Uterus (tissue), 2 donors: ENCODE measurements around the gene ARID3B.

Experiments
- POLR2A ChIP-seq, 2 donors: fragments of 450-650 bp; IDR thresholded peaks; one replicate each; pipeline ENCODE4 v1.6.1; 2016; ENCODE audit warnings: antibody characterized with exemption in 2 of 2, mild to moderate bottlenecking in 1 of 2, moderate library complexity in 1 of 2
- TF ChIP-seq, protein P1 (sequence below), 4 experiments: fragments of 200-600 bp in 2 of 4; fragments of 450-650 bp in 2 of 4; sonication (generic) in 2 of 4; IDR thresholded peaks; one replicate each; pipeline ENCODE4 v1.5.1; 2016 to 2019; ENCODE audit warnings: antibody characterized with exemption in 4 of 4, mild to moderate bottlenecking in 2 of 4, moderate library complexity in 1 of 4

DNA sequence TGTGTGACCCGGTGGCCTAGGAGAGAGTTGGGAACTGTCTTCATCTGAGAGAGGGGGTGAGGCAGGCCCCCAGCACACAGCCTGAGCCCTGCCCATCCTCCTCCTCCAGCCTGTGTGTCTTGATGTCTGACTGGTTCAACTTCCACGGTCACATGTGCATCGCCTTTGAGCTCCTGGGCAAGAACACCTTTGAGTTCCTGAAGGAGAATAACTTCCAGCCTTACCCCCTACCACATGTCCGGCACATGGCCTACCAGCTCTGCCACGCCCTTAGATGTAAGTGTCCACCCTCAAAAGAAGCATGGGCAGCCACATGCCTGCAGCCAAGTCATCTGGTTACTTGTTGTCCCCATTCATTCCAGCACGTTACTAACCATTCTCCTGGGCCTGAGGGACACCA, 84.7 kb downstream of the ARID3B start:
- TF ChIP-seq POLR2A (IDR thresholded peaks at IDR 0.05): no peak
- TF ChIP-seq, protein P1, sequence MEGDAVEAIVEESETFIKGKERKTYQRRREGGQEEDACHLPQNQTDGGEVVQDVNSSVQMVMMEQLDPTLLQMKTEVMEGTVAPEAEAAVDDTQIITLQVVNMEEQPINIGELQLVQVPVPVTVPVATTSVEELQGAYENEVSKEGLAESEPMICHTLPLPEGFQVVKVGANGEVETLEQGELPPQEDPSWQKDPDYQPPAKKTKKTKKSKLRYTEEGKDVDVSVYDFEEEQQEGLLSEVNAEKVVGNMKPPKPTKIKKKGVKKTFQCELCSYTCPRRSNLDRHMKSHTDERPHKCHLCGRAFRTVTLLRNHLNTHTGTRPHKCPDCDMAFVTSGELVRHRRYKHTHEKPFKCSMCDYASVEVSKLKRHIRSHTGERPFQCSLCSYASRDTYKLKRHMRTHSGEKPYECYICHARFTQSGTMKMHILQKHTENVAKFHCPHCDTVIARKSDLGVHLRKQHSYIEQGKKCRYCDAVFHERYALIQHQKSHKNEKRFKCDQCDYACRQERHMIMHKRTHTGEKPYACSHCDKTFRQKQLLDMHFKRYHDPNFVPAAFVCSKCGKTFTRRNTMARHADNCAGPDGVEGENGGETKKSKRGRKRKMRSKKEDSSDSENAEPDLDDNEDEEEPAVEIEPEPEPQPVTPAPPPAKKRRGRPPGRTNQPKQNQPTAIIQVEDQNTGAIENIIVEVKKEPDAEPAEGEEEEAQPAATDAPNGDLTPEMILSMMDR (IDR thresholded peaks at IDR 0.05): no peak
